T47D (cell line): ENCODE results near the gene PRKCD.
A peak's percentile ranks its signal among the peaks of the same experiment; 100 is the strongest.

Experiments used
- DNase-seq, 2 experiments: peaks; one replicate each; pipeline versions ENCODE4 v3.0.0 to v3.0.0-alpha.2; 2011 to 2012; ENCODE audit warnings: low read depth in 1 of 2, low spot score in 1 of 2
- JUND ChIP-seq: IDR thresholded peaks from 2 replicates; pipeline ENCODE4 v1.6.1; 2012; ENCODE audit warnings: low read depth
- in situ Hi-C: cut with HindIII; loops from 2 replicates; pipeline ENCODE4 v1.10.0; 2016; ENCODE audit warnings: low sequenced_read_pairs, low pct_unique_long_range_greater_than_20kb

Gene PRKCD

DNA sequence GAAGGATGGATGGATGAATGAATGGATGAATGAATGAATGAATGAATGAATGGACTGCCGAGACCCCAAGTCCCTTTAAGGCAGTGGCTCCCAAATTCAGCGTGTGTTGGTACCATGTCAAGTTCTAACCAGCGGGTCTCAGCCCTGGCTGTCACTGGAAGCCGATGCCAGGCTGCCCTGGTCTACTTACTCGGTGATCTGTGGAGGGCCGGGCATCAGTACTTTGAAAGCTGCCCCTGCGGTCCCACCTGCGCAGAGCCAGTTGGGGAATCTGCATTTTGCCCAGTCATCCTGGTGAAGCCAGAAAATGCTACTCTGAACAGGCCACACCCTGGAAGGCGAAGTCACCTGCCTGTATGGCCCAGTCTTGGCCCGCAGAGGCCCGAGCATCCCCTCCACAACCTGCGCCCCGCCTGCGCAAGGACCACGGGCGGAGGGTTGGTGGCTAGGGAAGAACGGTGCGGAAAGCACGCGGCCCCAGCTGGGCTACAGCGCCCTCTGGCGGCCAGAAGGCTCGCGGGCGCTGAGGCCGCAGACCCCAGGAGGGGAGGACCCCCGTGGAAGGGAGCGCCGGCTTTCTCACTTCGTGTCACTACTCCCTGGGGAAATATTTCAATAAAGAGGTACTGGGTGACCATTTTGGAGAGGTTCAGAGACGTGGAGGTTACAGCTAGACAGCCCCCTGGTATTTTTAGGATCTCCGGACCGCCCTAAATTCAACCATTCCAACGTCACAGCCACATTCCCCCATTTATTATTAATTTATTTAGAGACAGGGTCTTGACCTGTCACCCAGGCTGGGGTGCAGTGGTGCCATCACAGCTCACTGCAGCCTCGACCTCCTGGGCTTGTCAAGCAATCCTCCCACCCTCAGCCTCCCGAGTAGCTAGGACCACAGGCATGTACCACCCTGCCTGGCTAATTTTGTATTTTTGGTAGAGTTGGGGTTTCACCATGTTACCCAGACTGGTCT is 34.9 kb downstream of the PRKCD start:
- in situ Hi-C loops: no loop called here
- TF ChIP-seq JUND: no peak
- DNase-seq: peak; percentile 29 to 37

DNA sequence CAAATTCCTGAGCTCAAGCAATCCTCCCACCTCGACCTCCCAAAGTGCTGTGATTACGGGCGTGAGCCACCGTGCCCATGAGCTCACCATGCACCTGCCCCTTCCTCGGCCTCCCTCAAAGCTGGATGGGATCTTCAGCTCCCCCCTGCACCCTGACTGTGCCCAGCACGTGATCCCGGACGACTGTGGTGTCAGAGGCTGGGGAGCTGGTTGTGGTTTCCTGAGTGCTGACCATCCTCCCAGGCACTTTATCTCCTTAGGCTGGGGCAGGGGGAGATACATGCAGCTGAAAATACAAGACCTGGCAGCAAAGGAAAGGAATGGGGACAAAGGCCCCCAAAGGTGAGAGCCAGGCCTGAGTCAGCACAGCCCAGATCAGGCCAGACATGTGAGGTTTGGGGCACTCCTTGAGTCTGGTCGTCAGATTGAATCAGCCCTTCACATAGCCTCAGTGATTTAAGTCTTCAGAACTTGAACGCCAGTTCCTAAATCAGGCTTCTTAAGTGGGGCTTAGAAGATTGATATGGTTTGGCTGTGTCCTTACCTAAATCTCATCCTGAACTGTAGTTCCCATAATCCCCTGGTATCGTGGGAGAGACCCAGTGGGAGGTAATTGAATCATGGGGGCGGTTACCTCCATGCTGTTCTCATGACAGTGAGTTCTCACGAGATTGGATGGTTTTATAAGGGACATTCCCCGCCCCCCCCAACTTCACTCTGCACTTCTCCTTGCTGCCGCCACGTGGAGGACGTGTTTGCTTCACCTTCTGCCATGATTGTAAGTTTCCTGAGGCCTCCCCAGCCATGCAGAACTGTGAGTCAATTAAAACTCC is 35.8 kb downstream of the PRKCD start:
- in situ Hi-C loops: no loop called here
- peak in 1 of 2 experiments; percentile 68 for DNase-seq
- no peak for TF ChIP-seq JUND

DNA sequence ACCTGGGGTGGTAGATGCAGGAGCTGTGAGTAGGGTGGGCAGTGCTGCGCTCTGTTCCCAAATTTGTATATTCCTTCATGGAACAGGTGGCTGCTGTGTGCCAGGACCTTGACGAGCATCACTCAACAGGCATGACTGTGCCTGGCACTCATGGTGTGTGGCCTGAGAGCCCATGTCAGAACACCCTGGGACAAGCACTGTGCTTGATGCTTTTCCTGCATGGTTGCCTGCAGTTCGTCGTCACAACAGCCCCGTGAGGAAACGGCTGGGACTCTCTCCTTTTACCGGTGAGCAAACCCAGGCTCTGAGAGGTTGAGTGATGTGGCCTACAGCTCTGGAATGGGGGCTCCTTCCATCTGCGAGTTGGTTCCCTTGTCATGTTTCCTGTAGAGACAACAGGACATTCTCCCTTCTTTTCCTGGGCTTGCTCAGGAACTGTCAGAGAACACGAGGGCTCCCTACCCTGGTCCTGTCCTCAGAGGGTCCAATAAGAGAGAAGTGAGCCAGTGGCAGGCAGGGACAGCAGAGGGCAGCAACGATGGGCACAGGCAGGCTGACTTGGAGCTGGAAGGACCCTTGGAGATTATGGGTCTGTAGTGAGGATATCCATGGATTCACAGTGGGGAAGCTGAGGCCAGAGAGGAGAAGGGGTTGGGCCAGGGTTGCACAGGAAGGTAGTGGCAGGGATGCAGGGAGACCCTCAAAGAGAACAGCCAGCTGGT is 37.4 kb downstream of the PRKCD start:
- in situ Hi-C loops: no loop called here
- TF ChIP-seq JUND: no peak
- no peak for DNase-seq

DNA sequence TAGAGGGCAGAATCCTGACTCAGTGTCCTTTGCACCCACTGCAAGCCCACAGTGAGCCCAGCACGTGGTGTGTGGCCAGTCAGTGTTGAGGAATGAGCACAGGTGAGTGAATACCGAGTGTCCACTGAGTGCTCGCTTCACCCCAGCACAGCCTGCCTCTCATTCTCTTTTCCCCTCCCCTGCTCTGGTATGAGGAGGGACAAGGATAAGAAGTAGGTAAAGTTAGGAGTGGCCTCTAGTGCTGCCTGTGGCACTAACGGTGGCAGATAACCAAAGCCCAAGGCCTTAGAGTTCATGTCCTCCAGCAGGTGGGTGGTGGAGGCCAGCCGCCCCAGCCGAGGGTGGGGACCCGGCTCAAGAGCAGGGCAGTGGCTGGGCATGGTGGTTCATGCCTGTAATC is 38.0 kb downstream of the PRKCD start:
- no peak for DNase-seq
- no peak for TF ChIP-seq JUND
- in situ Hi-C loops: no loop called here

DNA sequence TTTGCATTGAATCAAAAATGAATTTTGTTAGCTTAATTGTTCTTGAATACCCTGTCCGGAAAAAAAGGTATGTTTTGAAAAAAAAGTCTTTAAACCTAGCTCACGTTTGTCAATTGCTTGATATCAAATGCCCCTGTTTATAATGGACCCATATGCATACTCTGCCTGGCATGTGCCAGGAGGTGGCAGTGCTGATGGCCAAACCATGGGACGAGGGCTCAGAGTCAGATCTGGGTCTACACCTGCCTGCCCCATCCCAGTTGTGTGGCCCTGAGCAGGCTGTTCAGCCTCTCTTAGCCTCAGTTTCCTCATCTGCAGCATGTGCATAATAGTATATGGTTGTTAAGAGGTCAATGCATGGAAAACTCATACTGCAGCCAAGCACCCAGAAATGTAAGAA is 38.8 kb downstream of the PRKCD start:
- no peak for DNase-seq
- in situ Hi-C loops: no loop called here

DNA sequence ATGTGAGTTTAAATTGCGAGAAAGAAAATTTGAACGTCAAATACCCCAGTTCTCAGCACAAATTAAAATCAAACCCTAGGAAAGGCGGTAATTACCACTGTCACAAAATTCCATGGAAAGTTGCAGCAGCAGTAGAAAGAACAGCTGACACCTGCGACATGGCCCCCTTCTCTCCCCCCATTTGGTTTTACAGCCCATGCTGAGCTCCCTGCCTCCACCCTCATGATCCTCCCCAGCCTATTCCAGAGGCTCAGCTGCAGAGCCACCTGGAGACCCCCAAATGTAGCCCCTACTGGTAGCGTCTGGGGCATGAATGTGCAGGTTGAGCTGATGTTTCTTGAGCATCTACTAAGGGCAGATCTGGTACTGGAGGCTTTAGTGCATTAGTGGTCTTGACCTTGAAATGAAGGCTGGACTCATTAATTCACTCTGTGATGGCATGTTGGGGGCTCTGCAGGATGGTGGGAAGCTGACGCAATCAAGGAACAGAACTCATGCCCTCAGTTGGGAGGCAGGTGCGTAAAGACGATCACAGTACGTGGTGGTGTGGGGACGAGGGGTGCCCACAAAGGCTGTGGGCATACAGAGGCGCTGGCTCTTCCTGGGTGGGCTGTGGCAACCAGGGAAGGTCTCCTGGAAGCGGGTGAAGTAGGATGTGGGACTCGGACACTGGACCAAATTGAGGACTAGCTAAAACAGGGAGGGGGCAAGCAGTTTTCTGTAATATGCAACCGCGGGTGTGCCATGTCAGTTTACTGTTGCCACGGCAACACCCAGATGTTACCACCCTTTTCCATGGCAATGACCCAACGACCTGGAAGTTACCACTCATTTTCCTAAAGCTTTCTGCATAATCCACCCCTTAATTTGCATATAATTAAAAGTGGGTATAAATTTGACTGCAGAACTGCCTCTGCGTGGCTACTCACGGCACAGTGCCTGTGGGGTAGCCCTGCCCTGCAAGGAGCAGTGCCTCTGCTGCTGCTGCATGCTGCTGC is 39.8 kb downstream of the PRKCD start:
- in situ Hi-C loops: no loop called here
- TF ChIP-seq JUND: no peak
- no peak for DNase-seq

More for the DNA sequence above, 38.8 kb downstream of the PRKCD start:
- TF ChIP-seq JUND: no peak

DNA sequence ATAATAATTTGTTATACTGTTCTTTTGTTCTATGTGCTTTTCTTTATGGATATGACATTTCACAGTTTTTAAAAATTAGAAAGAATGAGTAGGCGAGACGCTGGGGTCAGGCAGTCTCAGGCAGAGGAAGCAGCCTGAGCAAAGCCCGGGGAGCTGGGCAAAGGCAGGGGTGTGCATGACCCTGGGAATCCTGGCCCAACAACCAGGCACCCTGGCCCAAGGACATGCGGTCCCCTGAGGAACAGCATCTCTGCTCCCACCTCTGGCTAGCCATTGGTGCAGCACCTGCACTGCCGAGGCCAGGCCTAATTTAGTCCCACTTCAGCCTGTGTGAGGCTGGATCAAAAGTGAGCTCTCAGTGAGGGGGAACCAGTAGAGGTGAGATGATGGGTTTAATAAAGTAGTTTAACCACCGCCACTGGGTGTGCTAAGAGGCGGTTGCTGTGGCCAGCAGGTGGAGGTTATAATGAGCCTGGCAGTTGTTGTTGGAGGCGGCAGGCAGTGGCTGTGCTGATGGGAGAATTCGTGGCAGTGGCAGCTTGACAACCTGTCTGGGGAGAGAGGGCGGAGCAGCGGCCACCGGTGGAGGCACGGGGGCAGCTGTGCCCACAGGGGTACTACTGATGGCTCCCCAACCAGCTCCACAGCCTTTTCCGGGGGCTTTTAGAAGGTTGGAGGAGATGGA is 41.5 kb downstream of the PRKCD start:
- no peak for TF ChIP-seq JUND
- in situ Hi-C loops: no loop called here
- DNase-seq: no peak

DNA sequence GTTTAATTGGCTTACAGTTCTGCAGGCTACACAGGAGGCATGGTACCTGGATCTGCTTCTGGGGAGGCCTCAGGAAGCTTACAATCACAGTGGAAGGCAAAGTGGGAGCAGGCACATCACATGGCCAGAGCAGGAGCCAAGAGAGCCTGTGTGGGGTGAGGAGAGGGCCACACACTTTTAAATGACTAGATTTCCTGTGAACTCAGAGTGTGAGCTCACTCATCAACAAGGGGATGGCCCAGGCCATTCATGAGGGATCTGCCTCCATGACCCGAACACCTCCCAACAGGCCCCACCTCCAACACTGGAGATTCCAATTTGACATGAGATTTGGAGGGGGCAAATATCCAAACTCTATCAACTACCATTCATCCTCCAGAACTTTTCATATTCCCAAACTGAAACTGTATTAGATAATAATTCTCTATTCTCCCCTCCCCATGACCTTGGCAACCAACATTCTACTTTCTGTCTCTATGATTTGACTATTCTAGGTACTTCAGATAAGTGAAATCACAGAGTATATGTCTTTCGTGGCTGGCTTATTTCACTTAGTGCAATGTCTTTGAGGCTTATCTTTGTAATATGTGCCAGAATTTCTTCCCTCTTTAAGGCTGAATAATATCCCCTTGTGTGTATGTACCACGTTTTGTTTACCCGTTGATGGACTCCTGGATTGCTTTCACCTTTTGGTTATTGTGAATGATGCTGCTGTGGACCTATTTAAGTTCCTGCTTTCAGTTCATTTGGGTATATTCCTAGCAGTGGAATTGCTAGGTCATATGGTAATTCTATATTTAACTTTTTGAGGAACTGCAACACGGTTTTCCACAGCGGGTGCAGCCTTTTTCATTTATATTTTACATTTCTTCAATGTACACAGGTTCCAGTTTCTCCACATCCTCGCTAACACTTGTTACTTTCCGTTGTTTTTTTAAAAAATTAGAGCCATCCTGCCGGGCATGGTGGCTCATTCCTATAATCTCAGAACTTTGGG is 51.0 kb downstream of the PRKCD start:
- in situ Hi-C loops: no loop called here
- TF ChIP-seq JUND: no peak
- no peak for DNase-seq

DNA sequence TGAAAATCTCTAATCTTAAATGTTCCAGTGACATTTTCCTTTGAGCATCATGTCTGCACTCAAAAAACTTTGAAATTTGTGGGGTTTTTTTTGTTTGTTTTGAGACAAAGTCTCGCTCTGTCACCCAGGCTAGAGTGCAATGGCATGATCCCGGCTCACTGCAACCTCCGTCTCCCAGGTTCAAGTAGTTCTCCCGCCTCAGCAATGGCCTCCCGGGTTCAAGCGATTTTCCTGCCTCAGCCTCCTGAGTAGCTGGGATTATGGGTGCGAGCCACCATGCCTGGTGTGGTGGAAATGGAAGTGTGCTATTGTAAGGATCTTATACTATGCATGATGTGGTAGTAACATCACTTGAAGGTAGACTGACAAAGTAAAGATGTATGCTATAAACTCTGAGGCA is 52.3 kb downstream of the PRKCD start:
- no peak for DNase-seq
- TF ChIP-seq JUND: no peak
- in situ Hi-C loops: no loop called here

DNA sequence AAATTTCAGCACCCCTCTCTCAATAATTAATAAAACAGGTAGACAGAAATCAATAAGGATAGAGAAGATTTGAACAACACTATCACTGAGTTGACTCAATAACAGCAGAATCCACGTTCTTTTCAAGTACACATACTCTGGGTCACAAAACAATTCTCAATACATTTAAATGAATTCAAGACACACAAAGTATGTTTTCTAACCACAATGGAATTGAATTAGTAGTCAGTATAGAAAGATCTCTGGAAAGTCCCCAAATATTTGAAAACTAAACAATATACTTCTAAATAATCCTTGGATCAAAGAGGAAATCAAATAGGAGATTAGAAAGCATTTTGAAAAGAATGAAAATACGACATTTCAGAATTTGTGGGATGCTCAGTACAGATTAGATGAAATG is 54.8 kb downstream of the PRKCD start:
- no peak for TF ChIP-seq JUND
- no peak for DNase-seq
- in situ Hi-C loops: no loop called here
